RCC 7860 (cell line): ENCODE data around the gene ATL3.
"Not testable (repeated sequence)": the region's sequence is repeated elsewhere in the genome, so short reads cannot be mapped to it uniquely, and the experiment has no call there.

Experiments used
- DNase-seq: peaks from one replicate; pipeline ENCODE4 v3.0.0-alpha.2; 2015; ENCODE audit warnings: low spot score
- FAIRE-seq: peaks from 2 replicates; lab custom pipeline; 2012; peaks lifted over from hg19 to GRCh38; lab: Jason Lieb, UNC

Gene ATL3

DNA sequence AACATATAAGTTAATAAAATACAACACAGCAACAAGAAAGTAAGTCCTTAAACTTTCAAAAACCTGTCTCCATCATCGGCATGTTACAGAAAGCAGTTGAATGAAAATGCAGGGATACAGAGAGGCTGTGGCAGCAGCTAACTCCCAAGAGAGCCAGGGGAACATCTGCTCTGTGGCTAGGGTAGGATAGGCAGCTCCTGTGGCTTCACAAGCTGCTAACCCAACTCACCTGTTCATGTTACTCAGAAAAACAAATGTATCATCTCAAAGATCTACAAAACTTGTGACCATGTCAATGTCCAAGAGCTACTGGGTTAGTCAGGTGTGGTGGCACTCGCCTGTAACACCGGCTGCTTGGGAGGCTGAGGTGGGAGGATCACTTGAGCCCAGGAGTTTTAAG is 41.8 kb downstream of the ATL3 start:
- DNase-seq (no peak), FAIRE-seq (no peak)

DNA sequence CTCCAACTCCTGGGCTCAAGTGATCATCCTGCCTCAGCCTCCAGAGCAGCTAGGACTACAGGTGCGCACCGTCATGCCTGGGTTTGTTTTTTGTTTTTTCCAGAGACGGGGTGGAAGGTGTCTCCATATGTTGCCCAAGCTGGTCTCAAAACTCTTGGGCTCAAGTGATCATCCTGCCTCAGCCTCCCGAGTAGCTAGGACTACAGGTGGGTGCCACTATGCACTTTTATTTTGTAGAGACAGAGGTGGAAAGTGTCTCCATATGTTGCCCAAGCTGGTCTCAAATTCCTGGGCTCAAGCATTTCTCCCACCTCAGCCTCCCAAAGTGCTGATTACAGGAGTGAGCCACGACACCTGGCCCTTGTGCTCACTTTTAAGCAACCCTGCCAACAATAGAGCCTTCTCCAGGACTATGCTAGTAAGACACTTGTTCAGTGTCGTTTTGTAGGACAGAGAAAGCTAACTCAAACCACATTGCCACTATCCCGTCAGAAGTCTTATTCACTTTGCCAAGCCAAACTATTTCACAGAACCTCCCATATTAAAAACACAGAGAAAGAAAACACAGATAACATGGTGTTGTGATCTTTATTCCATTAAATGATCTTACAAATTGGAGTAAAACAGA is 47.5 kb downstream of the ATL3 start:
- FAIRE-seq (no peak), DNase-seq (no peak)

DNA sequence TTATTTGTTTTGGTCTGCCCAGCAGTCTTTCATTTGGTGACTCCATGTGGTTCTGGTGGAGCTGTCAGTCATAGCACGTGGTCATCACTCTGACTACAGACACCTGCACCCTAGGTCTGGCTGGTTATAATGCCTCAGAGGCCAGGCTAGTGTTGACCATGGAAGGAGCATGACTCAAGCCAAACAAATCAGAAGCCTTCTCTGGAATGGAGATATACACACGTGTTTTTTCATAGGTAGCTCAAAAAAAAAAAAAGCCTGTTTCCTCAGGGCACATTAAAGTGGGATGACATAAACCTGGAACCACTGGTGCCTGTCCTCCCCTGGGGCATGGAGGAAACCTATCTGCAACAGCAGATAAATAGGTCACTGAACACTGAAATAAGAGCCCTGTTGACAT is 48.9 kb downstream of the ATL3 start:
- DNase-seq: peak; percentile 9
- FAIRE-seq: no peak

DNA sequence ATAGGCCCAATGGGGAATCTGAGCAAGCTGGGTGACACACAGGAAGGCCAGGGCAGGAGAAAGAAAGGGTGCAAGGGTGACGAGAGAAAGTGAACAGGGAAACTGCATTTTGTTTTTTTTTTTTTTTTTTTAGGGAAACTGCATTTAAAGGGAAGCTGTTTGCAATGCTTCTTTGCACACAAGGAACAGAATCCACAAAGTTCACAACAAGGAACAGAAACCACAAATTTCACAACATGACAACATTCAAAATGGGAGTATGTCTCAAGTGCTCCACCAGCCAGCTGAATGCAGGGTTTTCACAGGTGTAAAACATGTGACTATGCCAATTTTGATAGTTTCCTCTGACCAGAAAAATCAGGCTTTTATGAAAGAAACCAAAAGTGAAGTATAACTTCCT is 50.1 kb downstream of the ATL3 start:
- FAIRE-seq (no peak), DNase-seq (no peak)

DNA sequence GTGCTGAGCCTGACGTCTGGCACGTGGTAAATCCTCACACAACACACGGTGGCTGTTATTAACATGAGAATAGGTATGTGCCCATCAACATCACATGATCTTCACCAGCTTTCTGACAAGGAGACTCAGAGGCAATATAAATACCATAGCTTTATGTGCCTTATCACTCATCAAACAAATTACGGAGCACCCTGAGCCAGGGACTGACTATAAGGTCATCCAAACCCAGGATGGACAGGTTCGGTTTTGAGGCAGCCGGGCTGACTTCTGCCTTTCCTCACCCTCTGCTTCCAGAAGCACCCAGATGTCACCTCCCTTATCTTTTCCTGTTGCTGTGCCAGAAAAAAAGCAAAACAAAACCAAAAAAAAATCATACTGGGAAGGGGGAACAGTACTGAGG is 51.2 kb downstream of the ATL3 start:
- DNase-seq (no peak), FAIRE-seq (no peak)

DNA sequence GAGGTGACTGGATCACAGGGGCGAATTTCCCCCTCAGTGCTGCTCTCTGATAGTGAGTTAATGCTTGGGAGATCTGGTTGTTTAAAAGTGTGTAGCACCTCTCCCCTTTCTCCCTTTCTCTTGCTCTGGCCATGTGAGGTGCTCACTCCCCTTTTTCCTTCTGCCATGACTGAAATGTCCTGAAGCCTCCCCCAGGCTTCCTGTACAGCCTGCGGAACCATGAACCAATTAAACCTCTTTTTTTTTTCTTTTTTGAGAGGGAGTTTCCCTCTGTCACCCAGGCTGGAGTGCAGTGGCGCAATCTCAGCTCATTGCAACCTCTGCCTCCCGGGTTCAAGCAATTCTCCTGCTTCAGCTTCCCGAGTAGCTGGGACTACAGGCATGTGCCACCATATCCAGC is 53.5 kb downstream of the ATL3 start:
- not testable (repeated sequence) for DNase-seq, FAIRE-seq

DNA sequence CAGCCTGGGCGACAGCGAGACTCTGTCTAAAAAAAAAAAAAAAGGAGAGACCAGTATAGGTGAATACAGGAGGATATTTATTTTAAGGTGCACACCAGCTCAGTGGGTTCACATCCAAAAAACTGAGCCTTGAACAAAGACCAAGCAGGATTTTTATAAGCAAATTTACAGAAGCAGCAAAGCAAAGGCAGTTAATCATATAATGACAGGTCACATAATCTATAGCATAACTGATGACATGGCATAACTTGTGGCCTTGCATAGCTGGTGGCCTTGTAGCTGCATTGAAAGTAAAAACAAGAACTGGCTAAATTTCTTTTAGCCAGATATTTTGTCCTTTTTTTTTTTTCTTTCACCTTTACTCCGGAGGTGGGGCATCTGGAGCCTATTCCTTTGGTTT is 54.2 kb downstream of the ATL3 start:
- DNase-seq (no peak), FAIRE-seq (no peak)

DNA sequence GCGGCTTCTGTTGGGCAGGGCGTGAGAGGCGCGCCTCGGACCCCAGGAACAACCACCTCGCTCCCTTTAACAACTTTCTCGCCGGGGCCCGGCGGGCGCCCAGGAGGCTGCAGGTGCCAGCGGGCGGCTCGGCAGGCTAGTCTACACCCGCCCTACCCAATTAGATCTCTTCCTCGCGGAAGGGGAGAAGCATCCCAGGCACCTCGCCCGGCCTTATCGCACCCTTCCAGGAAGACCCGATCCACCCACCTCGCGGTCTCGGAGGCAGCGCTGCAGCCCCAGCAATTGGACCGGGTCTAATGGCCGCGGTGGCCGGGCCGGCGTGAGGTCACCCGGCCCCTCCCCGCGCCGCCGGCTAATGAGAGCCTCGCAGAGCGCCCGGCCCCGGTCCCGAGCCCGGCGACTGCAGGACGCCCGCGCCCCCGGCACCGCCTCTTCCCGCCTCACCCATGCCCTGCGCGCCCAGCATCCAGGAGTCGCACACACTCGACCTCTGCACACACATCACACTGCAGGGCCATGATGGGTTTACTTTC is 57.0 kb downstream of the ATL3 start, which contains the start of gene PLAAT3:
PLAAT3 (minus strand) TSS at position 298 of the 536 bp plus-strand sequence. CDS start 419 bp downstream, outside the sequence.
- no peak for FAIRE-seq

DNA sequence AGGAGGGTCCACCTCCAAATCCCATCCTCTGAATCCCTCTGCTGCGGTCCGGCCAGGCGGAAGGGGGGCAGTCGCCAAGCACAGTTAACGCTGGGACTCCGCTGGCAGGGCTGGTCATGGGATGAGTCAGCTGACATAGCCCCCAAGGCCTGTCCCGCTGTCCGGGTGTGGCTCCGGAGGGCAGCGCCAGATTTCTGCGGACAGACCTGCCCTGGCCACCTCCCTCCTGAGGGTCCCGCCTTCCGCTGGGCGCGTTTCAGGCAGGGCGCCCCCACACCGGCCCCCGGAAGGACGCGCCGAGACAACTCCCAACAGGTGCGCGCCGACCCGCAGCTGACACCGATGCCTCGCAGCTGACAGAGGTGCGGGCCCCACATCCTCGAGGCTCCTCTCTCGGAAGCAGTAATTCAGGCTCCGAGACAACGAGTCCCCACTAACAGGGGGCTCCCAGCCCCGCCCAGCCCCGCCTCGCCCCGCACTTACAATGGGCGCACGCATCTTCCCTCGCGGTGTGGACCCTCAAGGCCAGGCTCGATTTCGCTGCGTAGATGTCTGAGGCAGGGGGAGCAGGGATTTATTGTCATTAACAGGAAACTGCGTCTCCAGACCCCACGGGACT is 57.5 kb downstream of the ATL3 start:
- no peak for DNase-seq
- no peak for FAIRE-seq

More for the DNA sequence above, 57.0 kb downstream of the ATL3 start, which contains the start of gene PLAAT3:
- peak; percentile 35 for DNase-seq

DNA sequence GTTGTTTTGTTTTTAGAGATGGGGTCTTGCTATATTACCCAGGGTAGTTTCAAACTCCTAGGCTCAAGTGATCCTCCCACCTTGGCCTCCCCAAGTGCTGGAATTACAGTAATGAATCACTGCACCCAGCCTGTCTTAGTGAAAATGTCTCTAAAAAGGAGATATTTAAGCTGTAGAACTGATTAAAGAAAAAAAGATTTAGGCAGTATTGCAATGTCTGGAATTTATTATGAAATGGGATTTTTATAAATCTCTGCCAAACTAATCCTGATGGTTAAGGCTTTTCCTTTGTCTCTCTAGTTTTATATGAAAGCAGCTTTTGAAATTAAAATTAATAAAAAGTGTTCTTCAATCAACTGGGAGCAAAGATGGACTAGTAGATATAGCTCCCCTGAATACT is 59.0 kb downstream of the ATL3 start:
- FAIRE-seq (no peak), DNase-seq (no peak)

DNA sequence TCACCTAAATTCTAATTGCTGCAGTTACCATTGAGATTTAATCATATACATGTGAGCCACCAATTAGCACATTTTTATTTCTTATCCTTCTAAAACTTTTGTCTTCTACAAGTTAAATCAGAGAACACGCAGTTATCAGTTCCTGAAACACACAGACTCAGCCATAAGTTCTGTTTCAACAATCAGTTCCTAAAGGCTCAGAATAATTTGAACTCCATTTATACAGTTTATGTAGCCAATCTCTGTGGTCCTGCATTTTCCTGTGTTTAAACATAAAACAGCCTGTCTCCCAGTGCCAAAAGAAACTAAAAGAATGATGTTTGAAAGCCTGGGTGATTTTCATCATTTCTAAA is 59.8 kb downstream of the ATL3 start:
- FAIRE-seq (no peak), DNase-seq (no peak)

DNA sequence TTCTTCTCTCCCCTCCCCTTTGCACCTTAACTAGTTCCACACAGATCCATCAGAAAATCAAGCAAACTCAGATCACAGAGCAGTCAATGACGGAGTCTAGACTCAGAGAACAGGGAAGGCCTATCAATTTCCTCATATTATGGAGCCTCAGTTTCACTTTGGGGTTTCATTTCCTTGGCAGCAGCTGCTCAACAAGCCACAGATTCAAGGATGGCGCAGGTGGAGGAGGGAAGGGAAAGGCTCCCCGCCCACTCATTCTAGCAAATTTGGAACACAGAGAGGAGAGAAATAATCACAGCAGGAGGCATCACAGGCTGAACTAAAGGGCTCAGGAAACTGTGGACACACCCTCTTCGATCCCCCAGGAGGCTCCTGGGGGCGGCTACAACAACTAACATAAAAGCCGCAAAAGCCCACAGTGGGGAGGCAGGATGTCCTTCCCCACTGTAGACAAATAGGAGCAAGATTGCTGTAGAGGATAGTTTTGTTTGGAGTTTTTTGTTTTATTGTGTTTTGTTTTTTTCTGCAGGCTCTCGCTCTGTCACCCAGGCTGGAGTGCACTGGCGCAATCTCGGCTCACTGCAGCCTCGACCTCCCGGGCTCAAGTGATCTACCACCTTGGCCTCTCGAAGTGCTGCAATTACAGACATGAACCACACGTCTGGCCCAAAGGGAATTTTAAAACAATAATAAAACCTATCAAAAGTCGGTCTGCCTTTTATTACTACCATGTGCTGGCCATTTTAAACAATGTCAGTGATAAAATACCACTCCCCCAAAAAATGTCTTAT is 60.4 kb downstream of the ATL3 start:
- no peak for DNase-seq
- FAIRE-seq: no peak

DNA sequence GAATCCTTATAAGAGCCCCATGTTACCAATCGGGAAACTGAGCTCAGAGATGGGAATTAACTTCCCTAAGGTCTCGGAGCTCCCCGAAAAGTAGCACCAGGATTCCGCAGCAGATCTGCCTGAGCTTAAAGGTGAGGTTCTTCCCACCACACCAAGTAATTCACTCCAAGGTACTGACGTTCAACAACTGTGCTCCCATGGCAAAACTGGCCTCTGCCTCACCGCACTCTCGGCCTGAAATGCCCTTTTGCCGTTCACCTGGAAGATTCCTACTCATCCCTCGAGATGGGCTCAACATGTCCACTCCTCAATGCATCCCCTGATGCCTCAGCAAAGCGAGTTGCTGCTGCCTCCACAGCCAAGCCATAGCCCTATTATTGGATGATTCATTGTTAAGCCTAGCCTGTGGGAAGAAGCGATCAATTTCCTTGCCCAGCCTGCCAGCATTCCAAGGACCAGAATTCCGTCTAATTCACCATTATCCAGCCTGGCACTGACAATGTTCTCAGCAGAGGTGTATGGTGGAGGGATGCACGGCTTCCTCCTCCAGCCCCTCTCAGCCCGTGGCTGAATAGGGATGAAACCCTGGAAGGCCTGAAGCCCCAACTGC is 61.1 kb downstream of the ATL3 start:
- FAIRE-seq (no peak), DNase-seq (no peak)

DNA sequence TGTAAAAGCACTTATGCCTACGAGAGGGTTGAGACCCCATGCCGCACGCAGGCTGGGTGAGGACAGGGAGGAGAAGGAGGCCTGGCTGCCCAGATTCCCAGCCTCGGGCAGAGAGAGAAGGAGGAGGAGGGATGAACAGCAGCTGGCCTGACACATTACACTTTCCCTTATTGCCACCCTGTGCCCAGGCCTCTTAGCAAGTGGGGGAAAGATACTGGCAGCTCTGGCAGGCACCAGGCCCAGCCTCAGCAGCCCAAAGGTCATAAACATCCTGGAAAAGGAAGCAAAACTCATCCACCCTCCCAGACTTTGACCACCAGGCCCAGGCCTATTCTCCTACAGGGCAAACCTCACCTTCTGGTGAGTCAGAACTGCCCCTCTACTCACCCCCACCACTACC is 61.6 kb downstream of the ATL3 start:
- DNase-seq: no peak
- no peak for FAIRE-seq

DNA sequence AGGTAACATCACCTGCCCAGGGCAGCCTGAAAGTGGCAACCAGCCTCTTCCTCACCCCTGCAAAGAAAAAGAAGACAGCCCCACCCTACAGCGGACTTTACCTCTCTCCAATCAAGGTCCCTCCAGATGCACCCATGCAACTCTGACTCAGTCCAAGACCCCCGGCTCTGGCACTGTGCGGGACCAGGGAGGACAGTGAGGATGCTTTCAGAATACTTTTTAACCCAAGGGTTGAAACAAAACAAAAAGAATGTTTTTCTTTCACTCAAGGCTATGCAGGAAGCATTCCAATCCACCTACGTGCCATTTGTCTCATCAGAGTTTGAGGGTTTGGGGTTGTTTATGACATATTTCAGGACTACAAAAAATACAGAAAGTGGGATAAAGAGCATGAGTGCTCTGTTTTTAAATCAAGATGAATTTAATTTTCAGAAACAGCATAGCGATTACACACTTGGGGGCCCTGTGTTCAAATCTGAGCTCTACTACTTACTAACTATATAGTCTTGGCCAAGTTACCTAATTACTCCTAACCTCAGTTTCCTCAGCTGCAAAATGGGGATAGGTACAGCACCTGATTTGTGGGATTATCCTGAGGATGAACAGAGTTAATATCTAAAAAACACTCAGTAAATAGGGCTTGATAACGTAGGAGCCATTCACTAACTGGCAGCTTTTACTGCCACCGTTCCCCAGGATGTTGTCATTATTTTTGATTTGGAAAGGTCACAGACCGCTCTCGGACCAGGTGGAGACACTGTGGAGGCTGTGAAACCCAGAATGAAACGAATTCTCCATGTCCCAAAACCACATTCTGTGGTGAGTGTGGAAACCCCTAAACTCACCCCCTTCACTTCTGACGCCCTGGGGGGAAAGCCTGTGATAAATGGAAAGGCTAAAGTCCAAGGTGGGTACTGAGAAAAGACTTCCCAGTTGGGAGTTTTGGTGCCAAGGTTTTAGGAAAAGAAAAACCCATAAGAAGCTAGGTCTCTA is 62.5 kb downstream of the ATL3 start:
- DNase-seq: no peak

DNA sequence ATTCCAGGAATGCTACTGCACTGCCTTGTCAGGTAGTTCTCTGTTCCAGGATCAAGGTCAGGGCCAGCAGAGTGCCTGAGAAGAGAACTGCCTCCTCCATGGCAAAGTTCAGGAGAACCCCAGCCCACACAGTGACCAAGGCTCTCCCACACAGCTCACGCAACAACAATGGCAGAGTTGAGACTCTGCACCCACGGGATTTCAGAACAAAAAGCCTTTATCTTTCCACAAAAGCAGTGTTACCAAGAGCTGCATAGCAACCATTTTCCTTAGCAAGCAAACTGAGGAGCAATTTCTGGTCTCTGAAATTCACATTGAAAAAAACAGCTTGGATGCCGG is 68.0 kb downstream of the ATL3 start:
- FAIRE-seq: no peak

More for the DNA sequence above, 62.5 kb downstream of the ATL3 start:
- no peak for FAIRE-seq

DNA sequence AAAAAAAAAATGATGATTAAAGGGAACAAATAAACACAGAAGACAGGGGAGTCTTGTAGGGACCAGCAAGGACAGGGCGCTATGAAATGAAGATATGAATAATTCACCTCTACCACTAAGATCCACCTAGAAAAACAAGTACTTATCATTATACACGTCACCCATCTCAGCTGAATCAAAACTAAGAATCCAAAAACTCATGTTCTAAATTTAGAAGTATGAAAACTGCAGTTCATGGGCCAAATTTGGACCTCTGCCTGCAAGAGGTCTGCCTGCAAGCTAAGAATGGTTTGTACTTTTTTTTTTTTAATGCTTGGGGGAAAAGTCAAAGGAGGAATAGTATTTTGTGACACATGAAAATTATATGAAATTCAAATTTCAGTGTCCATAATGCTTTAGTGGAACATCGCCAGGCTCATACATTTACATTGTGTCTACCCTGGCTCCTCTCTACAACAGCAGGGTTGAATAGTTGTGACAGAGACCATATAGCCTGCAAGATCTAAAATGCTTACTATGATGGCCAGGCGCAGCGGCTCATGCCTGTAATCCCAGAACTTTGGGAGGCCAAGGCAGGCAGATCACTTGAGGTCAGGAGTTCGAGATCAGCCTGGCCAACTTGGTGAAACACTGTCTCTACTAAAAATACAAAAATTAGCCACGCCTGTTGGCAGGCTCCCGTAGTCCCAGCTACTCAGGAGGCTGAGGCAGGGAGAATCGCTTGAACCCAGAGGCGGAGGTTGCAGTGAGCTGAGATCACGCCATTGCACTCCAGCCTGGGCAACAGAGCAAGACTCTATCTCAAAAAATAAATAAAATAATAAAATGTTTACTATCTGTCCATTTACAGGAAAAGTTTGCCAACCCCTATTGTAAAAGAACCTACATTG is 68.6 kb downstream of the ATL3 start:
- not testable (repeated sequence) for FAIRE-seq, DNase-seq

More for the DNA sequence above, 68.0 kb downstream of the ATL3 start:
- no peak for DNase-seq

DNA sequence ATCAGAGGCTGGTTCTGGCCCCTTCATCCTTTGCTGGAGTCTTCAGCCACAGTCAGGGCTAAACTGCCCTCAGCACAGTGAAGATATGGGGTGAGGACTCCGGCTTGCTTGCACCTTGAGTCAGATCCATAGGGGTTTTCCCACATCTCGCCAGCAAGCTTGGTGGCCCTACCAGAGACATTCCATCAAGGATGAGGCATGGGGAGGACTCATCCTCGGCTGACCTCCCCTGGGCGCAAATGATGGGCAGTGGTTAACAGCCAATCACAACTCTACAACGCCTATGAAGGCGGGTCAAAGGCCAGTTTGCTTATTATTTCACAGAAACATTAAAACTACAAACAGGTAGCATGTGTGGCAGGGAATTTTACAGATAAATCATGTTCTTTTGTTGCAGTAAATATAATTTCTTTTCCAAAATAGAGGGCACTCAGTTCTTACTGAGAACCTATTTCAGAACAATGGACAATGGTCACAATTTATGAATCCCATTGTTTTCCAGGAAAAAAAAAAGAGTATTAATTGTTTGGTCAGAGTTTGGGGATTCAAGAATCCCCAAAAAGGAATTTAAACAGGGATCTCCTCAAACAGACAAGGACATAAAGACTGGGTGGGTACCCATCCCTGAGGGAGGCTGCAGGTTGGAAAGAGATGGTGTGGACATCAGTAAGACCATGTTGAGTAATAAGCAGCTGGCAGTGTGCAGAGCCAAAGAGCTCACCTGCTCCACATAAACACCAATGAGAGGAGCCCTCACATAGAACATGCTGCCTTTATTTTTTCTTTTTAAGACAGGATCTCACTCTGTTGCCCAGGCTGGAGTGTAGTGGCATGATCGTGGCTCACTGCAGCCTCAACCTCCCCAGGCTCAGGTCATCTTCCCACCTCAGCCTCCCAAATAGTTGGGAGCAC is 71.7 kb downstream of the ATL3 start:
- DNase-seq (peak; percentile 91), FAIRE-seq (peak; percentile 66)
